Measurements from ENCODE around the gene KRT5. TPM values are rescaled to one million over a fixed set of nuclear protein-coding genes. Genes with fewer than 3 reads are reported as not detected.
"Not testable (repeated sequence)": the region's sequence is repeated elsewhere in the genome, so short reads cannot be mapped to it uniquely, and the experiment has no call there.

KRT5 gene
- total RNA-seq, 1 donor from 2014 or later: 1,515 TPM

DNA sequence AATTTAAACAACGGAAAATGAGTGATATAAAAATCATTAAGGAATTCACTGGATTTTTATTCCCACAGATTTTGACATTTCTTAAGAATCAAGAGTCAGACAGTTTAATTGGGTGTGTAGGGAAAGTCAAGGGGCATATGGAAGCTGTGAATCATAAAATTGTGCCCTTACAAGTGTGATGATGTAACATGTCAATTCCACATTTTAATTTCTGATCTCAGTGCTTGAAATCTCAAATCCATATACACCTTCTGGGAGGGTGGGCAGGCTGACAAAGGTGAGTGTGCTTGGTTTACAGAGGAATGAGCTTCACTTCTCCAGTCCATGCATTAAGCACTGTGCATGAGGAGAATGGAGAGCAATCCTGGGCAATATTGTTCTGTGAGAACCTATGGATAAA, 26.1 kb downstream of the KRT5 start:
- DNase-seq: no peak

DNA sequence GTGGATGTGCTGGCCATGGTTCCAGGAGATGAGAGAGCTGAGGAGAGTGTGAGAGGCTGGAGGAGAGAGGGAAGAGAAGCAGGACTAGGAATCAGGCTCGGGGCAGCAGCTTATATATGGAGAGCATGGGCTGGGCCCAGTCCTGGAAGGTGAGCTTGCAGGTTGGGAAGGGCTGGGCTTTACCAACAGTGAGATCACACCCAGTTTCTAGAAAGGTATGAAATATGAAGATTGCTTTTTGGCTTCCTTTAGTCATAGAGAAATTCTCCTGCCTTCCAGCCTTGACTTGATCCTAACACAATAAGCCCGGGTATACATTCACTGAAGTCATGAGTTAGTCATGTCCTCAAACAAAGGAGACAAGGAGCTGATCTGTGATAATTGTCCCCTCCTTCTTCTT, 27.0 kb downstream of the KRT5 start, which contains the start of gene KRT6A:
KRT6A (minus strand) TSS at position 86 of the 400 bp plus-strand sequence; CDS start at position 17, 69 bp downstream.
- no peak for DNase-seq

DNA sequence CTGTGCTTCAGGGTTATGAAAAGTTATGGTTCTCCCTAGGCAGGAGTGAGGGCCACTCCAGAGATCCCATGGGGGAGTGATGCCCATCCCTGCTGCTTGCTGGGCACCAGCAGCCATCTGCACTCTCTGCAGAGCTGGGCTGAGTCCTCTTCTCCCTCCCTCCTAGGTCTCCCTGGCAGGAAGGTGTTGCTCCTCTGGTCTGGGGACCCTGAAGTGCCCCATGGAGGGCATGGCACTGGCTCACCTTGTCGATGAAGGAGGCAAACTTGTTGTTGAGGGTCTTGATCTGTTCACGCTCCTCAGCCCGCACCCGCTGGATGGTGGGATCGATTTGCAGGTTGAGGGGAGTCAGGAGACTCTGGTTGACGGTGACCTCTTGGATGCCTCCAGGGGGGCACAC, 27.8 kb downstream of the KRT5 start:
- not testable (repeated sequence) for DNase-seq

DNA sequence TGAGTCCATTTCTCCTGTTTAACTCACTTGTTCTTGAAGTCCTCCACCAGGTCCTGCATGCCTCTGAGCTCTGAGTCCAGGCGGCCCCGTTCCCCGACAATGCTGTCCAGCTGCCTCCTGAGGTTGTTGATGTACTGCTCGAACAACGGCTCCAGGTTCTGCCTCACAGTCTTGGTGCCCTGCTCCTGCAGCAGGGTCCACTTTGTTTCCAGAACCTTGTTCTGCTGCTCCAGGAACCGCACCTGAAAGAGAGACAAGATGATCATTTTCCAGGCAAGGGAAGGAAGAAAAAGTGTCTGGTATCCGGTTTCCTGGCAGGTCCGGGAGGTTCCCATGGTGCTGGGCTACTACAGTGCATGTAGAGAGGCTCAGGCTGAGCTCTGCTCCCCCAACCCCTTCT, 28.7 kb downstream of the KRT5 start:
- DNase-seq: not testable (repeated sequence)

DNA sequence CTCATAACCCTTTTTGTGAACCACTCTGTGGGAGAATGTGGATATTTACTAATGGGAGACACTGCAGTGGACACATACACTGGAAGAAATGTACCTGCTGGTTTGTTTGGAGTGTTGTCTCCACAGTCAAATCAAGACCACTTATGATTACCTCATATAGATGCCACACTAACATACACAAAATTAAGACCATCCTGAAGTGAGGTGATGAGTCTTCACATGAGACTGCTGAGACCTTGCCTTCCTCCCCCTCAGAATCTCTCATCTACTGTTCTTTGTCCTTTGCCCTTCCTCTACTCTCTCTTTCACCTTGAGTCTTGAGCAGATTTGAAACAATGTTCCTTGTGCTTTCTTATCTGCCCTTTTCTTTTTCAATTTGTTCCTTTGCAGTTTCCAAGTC, 31.5 kb downstream of the KRT5 start:
- no peak for DNase-seq

DNA sequence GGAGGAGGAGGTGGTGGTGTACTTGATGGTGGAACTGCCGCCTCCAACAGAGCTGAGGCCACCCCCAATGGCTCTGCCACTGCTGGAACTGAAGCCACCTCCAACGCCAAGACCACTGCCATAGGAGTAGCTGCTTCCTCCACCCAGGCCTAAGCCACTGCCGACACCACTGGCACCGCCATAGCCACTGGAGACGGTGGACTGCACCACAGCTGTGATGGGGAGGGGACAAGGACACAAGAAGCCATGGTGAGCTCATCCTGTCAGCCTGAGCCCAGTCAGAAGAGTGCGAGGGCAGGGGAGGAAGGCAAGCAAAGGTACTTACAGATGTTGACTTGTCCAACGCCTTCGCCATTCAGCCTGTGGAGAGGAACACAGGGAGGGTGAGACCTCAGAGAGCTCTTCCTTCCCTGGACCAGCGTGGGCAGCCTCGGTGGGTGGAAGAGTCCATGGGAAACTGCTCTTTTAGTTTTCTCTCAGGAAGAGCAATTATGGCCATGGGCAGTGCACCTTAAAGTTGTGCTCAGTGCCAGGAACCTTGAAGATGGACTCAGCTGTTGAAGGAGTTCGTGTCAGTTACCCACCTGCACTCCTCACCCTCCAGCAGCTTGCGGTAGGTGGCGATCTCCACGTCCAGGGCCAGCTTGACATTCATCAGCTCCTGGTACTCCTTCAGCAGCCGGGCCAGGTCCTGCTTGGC, 32.3 kb downstream of the KRT5 start:
- not testable (repeated sequence) for DNase-seq

DNA sequence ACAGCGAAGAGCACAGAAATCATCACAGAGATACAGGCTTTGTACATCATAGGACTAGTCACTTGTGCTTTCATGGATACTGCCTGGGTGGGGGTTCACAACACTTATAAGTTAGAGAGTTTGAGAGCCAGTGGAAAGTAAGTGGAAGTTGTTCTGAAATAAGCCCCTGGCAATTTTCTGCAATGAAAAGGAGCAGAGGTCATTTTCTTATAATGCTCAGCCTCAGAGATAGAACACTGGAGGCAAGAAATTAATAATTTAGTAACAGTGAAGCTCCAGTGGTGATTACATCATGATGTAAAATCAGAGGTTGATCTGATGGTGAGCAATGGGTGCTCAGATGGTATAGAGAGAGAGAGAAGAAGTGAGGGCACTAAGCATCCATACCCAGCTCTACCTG, 33.0 kb downstream of the KRT5 start:
- DNase-seq: no peak

DNA sequence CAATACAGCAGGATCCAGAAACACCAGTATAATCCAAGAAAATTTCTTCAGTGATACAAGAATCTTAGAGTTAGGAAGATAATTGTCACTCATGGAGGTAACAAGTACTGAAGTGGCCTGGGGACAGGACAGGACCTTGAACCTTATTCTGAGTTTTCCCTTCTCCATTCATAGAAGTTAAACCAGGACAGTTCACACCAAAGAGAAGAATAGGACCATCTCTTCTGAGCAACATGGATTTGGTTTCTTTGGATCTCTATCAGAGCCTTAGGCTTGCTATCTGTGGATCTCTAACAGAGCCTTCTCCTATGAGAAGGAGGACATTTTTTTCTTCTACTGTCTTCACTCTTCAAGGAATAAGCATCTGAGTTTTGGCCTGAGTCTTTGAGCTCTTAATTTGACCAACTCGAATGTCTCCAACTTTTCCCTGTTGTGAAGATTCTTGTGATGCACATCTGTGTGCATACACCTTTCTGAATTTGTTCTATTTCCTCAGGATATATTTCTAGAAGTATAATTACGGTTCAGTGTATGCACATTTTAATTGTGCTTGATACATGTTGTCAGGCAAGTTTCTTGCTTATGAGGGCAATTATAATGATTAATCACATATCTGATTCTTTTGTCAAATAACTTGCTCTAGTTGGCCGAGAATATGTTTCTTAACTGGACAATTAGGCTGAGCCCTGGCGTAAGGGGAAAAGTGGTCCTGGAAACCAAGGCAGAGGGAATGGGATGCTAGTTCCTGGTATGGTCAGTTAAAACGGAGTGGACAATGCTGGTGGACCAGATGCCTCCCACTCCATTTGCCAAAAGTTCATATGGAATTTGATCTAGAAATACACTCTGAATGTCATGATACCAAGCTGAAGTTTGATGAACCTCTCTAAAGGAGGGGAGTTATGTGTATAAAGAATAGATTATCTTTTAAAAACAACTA, 33.8 kb downstream of the KRT5 start:
- no peak for DNase-seq

DNA sequence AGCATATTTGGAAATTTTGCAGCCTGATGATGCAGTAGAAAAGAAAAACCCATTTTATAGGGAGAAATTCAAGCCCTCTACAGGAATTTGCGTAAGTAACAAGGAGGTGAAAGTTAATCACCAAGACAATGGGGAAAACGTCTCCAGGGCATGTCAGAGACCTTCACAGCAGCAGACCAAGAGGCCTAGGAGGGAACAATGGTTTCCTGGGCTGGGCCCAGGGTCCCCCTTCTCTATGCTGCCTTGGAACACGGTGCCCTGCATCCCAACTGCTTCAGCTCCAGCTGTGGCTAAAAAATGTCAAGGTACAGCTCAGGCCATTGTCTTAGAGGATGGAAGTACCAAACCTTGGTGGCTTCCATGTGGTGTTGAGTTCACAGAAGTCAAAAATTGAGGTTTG, 40.1 kb downstream of the KRT5 start:
- DNase-seq: no peak

DNA sequence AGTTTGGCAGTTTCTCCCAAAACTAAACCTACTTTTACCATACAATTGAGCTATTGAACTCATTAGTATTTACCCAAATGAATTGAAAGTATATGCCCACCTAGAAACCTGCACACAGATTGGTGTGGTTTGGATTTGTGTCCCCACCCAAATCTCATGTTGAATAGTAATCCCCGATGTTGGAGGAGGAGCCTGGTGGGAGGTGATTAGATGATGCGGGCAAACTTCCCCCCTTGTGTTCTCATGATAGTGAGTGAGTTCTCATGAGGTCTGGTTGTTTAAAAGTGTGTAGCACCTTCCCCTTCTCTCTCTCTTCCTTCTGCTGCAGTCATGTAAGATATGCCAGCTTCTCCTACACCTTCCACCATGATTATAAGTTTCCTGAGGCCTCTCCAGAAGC, 42.5 kb downstream of the KRT5 start:
- DNase-seq: no peak

DNA sequence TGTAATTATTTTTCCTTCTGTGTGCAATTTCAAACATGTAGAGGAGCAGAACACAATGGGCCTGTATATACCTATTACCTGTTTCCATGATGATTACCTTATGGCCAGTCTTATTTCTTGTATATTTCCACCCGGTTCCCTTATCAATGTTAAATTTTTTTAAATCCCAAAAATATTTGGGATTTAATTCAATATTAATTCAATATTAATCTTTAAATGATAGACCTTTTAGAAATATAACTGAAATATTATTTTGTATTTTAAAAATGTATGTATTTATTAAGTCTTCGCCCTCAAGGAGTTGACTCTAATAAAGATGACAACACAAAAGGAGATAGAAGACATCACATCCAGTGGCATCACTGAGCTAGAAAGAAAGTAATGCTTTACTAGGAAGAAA, 46.0 kb downstream of the KRT5 start:
- no peak for DNase-seq

DNA sequence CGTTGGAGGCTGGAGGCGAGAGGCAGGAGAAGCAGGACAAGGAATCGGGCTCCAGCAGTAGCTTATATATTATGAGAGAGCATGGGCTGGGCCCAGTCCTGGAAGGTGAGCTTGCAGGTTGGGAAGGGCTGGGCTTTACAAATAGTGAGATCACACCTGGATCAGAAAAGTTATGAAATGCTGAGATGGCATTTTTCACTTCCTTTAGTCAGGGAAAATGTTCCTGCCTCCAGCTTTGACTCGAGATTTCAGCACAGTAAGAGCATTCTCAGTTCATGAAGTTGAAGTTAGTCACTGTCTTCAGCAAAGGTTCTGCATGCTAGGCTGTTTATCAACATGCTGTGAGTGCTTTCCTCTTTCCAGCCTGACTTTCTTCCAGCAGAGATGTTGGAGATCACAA, 46.4 kb downstream of the KRT5 start, which contains the start of gene KRT6C:
KRT6C (minus strand) TSS at position 38 of the 400 bp plus-strand sequence. CDS start 68 bp downstream, outside the sequence.
- no peak for DNase-seq

DNA sequence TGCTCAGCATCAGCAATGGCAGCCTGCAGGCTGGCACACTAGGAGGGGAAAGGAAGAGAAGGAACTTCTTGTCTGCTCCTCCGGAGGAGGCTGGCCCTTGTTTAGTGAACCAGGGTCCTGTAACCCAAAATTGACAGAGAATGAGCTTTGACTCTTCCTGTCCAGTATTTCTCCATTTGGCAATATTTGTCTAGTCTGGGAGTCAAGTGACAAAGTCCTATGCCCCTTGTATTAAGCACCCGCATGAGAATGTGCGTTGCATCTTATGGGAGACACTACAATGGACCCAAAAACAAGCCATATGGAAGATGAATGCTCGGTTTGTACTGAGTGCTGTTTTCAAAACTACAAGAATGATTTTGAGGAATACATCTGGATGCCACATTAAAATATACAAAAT, 50.3 kb downstream of the KRT5 start:
- no peak for DNase-seq

DNA sequence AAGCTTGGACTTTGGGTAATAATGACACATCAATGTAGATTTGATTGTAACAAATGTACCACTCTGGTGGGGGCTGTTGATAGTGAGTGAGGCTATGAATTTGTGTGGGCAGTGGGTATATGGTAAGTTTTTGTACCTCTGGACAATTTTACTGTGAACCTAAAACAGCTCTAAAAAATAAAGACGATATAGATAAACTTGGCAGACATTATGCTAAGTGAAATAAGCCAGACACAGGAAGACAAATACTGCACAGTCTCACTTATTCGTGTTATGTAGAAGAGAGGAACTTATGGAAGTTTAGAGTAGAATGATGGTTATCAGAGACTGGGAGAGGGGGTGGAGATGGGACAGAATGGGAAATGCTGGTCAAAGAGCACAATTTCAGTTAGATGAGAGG, 55.3 kb downstream of the KRT5 start:
- DNase-seq: no peak

Other genes starting within 250 kb of the KRT5 start
- gene KRT86, start 245.7 kb downstream of the KRT5 start, total RNA-seq: 40.8 TPM
- 27.8 TPM for gene KRT81, start 228.9 kb downstream of the KRT5 start, total RNA-seq
- 18.8 TPM for gene KRT83, start 199.0 kb downstream of the KRT5 start, total RNA-seq
- 98.6 TPM for gene KRT85, start 152.9 kb downstream of the KRT5 start, total RNA-seq
- 0.10 TPM for gene KRT84, start 134.7 kb downstream of the KRT5 start, total RNA-seq
- gene KRT82, start 114.1 kb downstream of the KRT5 start, total RNA-seq: 15.8 TPM
- 84.8 TPM for gene KRT75, start 86.0 kb downstream of the KRT5 start, total RNA-seq
- 204 TPM for gene KRT6B, start 68.2 kb downstream of the KRT5 start, total RNA-seq
- gene KRT6C, start 46.6 kb downstream of the KRT5 start, total RNA-seq: 3.5 TPM
- 333 TPM for gene KRT6A, start 27.1 kb downstream of the KRT5 start, total RNA-seq
- gene KRT71, start 32.8 kb upstream of the KRT5 start, total RNA-seq: 454 TPM
- 133 TPM for gene KRT74, start 53.4 kb upstream of the KRT5 start, total RNA-seq
- gene KRT72, start 81.1 kb upstream of the KRT5 start, total RNA-seq: 12.0 TPM
- gene KRT73, start 98.2 kb upstream of the KRT5 start, total RNA-seq: 22.2 TPM
- 12.1 TPM for gene KRT2, start 131.8 kb upstream of the KRT5 start, total RNA-seq
- gene KRT1, start 160.0 kb upstream of the KRT5 start, total RNA-seq: 791 TPM
- 110 TPM for gene KRT77, start 183.1 kb upstream of the KRT5 start, total RNA-seq

Measured in skin of body (tissue), 2 donors.